Measurements from ENCODE around the gene EHD2. TPM values are rescaled to one million over a fixed set of nuclear protein-coding genes. Genes with fewer than 3 reads are reported as not detected.

The EHD2 gene
- total RNA-seq, 1 donor from 2014 or later: 159 TPM

- FAIRE-seq: peak; percentile 72
- Mint-ChIP-seq H3K27me3 (ENCODE audit: low read depth, unreplicated experiment) (no peaks in the 10 kb centered on the region), H3K4me3 (ENCODE audit: unreplicated experiment) (no peak overlapping the region), H3K4me1 (ENCODE audit: low read depth, unreplicated experiment) (no peaks in the 10 kb centered on the region), H3K27ac (ENCODE audit: unreplicated experiment) (no peak overlapping the region), H3K36me3 (ENCODE audit: low read depth, unreplicated experiment) (peaks cover 2% of the 10 kb centered on the region), H3K9me3 (ENCODE audit: unreplicated experiment) (no peaks in the 10 kb centered on the region)
- no peak overlapping the region for H3K4me2 ChIP-seq (ENCODE audit: low read length)
- no peak overlapping the region for H3K4me3 ChIP-seq (ENCODE audit: insufficient read depth, low read depth, low read length)
- H3K27me3 ChIP-seq (ENCODE audit: insufficient read depth, low read length): no peaks in the 10 kb centered on the region
- peaks cover 9% of the 10 kb centered on the region for H3K36me3 ChIP-seq (ENCODE audit: insufficient read depth, low read length)
- no peak for TF ChIP-seq EZH2 (IDR thresholded peaks at IDR 0.05; ENCODE audit: insufficient read depth, low read length)
- TF ChIP-seq, protein P1, sequence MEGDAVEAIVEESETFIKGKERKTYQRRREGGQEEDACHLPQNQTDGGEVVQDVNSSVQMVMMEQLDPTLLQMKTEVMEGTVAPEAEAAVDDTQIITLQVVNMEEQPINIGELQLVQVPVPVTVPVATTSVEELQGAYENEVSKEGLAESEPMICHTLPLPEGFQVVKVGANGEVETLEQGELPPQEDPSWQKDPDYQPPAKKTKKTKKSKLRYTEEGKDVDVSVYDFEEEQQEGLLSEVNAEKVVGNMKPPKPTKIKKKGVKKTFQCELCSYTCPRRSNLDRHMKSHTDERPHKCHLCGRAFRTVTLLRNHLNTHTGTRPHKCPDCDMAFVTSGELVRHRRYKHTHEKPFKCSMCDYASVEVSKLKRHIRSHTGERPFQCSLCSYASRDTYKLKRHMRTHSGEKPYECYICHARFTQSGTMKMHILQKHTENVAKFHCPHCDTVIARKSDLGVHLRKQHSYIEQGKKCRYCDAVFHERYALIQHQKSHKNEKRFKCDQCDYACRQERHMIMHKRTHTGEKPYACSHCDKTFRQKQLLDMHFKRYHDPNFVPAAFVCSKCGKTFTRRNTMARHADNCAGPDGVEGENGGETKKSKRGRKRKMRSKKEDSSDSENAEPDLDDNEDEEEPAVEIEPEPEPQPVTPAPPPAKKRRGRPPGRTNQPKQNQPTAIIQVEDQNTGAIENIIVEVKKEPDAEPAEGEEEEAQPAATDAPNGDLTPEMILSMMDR (IDR thresholded peaks at IDR 0.05; ENCODE audit: insufficient read depth, low read depth, low read length): peak; percentile 99
- no peak overlapping the region for H3K27ac ChIP-seq (ENCODE audit: low read depth, low read length)
- no peak overlapping the region for H2AFZ ChIP-seq (ENCODE audit: low read depth, low read length)
- DNase-seq (ENCODE audit: low read depth): peak; percentile 51
- H4K20me1 ChIP-seq (ENCODE audit: insufficient read depth, low read length): peaks cover 37% of the 10 kb centered on the region
- no peaks in the 10 kb centered on the region for H3K9me3 ChIP-seq (ENCODE audit: insufficient read depth, low read depth, low read length)
- H3K4me1 ChIP-seq (ENCODE audit: insufficient read depth, low read length): no peaks in the 10 kb centered on the region
- H3K9ac ChIP-seq (ENCODE audit: low read length): no peak overlapping the region
- H3K79me2 ChIP-seq (ENCODE audit: insufficient read depth, low read length): peaks cover 5% of the 10 kb centered on the region
Measured at GRCh38 chr19:47697863-47698609, 15.2 kb upstream of the EHD2 start.

GRCh38 chr19:47698631-47699359, 14.4 kb upstream of the EHD2 start:
- Histone ChIP-seq H4K20me1 (ENCODE audit: insufficient read depth, low read length) (peaks cover 38% of the 10 kb centered on the region), H3K79me2 (ENCODE audit: insufficient read depth, low read length) (no peaks in the 10 kb centered on the region), H2AFZ (ENCODE audit: low read depth, low read length) (no peak overlapping the region), H3K4me2 (ENCODE audit: low read length) (no peak overlapping the region), H3K4me3 (ENCODE audit: insufficient read depth, low read depth, low read length) (no peak overlapping the region), H3K27me3 (ENCODE audit: insufficient read depth, low read length) (no peaks in the 10 kb centered on the region), H3K36me3 (ENCODE audit: insufficient read depth, low read length) (peaks cover 9% of the 10 kb centered on the region), H3K9me3 (ENCODE audit: insufficient read depth, low read depth, low read length) (no peaks in the 10 kb centered on the region), H3K4me1 (ENCODE audit: insufficient read depth, low read length) (peaks cover 6% of the 10 kb centered on the region), H3K27ac (ENCODE audit: low read depth, low read length) (no peak overlapping the region), H3K9ac (ENCODE audit: low read length) (no peak overlapping the region)
- no peak overlapping the region for H3K4me3 Mint-ChIP-seq (ENCODE audit: unreplicated experiment)
- FAIRE-seq (no peak), DNase-seq (ENCODE audit: low read depth) (no peak)
- no peaks in the 10 kb centered on the region for H3K4me1 Mint-ChIP-seq (ENCODE audit: low read depth, unreplicated experiment)
- TF ChIP-seq, protein P1 (IDR thresholded peaks at IDR 0.05; ENCODE audit: insufficient read depth, low read depth, low read length): no peak
- no peak for TF ChIP-seq EZH2 (IDR thresholded peaks at IDR 0.05; ENCODE audit: insufficient read depth, low read length)
- H3K27ac Mint-ChIP-seq (ENCODE audit: unreplicated experiment): no peak overlapping the region
- H3K9me3 Mint-ChIP-seq (ENCODE audit: unreplicated experiment): no peaks in the 10 kb centered on the region
- no peaks in the 10 kb centered on the region for H3K27me3 Mint-ChIP-seq (ENCODE audit: low read depth, unreplicated experiment)
- H3K36me3 Mint-ChIP-seq (ENCODE audit: low read depth, unreplicated experiment): peaks cover 3% of the 10 kb centered on the region

Data from astrocyte (in vitro differentiated cells and primary cell).